ENCODE results near the gene CBR3.

Gene CBR3

DNA sequence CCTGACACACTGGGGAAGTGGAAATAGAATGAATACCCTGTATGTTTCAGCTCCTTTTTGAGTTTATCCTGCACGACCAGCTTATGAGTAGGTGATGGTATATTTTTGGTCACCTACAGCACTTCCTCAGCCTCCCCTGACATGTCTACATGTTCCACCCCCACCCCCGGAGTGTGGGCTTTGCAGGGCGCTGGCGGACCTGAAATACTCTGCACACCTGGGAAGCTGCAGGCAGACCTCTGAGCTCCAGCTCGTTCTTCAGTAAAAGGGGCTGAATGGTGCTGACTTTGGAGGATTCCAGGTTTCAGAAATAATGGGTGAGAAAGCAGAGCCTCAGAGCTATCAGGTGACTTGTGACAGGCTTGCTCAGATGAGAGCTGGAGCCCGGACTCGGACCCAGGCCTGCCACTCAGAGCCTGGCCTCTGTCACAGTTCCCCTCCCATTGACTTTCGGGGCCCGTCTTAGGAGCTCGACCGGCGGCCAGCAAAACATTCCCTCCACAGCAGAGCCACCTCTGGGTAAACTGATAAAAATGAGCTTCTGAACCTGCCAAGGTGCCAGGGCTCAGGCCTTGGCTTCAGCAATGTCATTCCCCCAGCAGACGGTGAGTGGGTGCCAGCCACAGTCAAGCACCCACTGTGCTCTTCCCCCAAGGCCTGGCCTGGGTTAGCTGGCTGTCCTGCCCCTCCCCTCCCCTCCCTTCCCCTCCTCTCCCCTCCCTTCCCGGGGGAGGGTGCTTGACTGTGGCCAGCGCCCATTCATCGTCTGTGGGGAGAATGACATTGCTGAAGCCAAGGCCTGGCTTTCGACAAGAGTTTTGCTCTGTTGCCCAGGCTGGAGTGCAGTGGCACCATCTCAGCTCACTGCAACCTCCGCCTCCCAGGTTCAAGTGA is 51.9 kb downstream of the CBR3 start:
- DNase-seq, result no peak

DNA sequence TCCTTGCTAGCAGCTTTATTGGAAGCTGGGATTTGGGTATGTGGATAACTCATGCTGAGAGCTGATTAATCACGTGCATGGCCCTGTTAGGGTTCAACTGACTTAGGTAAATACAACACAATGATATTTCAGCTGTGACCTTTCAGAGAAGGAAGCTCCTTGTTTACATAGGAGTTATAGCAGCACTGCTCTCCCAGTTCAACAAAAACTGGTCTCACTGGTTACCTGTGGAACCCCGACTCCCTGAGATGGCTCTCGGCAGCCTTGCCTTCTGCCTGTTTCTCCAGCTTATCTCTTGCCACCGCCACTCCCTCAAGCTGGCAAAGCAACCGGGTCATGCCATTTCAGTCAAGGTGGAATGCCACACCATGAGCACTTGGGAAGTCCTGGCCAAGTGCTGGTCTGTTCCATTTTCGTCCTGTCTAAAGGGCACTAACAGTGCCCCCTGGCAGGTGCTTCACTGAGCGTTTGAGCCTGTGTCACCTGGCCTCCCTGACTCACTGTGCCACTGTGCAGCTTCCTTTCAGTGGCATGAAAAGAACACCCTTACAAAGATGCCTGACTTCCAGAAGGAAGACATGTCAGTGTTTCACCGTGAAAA is 53.3 kb downstream of the CBR3 start:
- no peak for DNase-seq

DNA sequence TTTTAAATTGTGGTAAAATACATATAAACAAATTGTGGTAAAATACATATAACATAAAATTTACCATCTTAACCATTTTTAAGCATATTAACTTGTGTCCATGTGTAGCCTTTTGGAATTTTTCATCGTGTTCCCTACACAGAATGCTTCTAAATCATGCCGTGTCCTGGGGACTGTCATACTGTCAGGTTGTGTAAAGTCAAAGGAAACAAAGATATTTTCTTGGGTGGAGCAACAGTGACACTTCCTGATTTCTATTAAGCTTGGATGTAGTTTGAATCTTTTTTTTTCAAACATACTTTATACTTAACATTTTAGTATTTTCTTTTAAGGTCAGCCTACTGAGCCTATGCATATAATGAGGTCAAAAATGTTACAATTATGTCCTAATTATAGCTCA is 54.1 kb downstream of the CBR3 start:
- DNase-seq, result no peak

DNA sequence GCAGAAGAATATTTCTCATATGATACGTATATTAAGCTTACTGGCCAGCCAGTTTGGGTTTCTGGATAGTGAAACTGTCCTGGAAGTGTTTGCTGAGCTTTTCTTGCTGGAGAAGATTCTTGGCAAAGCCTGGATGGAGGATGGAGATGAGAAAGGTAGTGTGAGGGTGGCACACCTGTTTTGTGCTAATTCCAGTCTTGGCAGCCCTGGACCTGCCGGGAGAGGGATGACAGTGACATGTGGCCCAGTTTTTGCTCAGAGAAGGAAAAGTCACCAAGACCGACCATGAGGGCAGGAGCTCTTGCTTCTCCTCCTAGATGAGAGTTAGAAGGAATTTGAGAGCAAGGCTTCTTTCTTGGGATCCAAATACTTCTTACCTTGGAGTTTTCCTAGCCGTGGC is 55.9 kb downstream of the CBR3 start:
- no peak for DNase-seq

DNA sequence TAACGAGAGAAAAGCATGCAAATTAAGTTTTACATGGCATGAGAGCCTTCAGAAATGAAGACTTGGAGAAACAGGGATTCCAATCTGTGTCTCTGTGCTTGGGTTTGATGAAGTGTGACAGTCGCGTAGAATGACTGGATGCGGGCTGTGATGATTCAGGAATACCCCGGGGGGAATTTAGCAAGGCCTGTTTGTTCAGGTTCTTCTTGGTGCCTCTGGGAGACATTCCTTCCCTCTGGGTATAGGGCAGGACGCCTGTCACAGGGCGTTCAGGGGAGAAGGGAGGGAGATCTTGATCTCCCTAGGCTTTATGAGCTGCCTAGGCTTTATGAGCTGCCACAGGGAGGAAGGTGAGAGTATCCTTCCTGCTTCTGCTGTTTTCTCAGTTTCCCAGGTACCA is 58.3 kb downstream of the CBR3 start:
- no peak for DNase-seq

DNA sequence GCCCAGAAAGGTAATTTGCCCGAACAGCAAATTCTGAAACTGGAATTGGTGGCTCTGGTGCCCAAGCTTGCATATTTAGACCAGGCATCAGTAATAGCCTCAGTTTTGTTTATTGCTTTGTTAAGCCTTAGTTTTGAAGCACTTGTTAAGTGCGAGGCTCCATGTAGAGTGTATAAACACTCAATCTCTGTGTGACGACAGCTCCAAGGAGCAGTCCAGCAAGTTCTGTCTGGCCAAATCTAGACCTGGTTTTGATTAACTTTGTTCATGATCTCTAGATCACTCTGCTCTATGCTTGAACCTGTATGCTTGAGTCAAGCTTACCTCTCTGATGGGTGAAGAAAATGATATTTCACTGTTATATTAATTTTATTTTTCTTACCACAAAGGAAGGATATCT is 59.1 kb downstream of the CBR3 start:
- no peak for DNase-seq

DNA sequence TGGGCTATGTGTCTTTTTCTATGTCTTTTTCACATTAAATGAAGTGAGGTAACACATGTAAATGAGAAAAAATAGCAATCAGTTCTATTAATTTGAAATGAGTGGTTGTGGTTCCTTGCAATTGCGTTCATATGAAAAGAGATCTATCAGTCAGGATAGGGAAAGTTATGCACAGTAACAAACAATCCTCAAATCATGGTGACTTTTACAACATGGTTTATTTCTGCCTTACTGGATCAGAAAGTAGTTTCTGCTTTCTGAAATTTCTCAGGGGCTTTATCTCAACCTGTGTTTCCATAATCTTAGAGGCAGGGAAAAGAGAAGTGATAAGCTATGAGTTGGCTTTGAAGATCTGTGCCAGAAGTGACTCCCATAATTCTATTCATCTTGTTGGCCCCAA is 60.7 kb downstream of the CBR3 start:
- no peak for DNase-seq

Data from CD4-positive, alpha-beta T cell treated with Interferon gamma for 1 hour (primary cell).